Fibroblast of skin of left quadriceps (primary cell): ENCODE measurements around the gene WDTC1.

Source experiments
- DNase-seq, 2 experiments: peaks; one replicate each; pipeline ENCODE4 v3.0.0-alpha.2; 2013; ENCODE audit warnings: low read depth in 2 of 2

The WDTC1 gene

DNA sequence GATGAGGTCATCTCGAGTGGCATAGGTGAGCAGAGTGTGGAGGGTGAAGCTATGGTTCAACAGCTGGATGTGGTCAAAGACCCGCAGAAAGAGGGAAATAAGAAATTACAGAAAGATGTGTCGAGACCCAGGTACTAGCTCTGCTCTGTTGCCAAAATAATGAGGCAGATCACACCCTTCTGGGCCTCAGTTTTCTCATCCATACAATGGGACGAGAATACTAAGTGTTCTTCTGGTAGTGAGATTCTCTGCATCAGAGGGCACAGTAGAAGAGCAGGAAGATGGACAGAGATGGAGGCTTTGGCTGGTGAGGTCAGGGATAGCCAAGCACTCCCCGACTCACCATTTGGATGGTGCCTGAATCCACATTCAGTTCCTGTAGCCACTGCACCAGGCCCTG is 121.3 kb downstream of the WDTC1 start:
- no peak for DNase-seq

GRCh38 chr1:27356277-27356618 is 121.8 kb downstream of the WDTC1 start:
- no peak for DNase-seq

DNA sequence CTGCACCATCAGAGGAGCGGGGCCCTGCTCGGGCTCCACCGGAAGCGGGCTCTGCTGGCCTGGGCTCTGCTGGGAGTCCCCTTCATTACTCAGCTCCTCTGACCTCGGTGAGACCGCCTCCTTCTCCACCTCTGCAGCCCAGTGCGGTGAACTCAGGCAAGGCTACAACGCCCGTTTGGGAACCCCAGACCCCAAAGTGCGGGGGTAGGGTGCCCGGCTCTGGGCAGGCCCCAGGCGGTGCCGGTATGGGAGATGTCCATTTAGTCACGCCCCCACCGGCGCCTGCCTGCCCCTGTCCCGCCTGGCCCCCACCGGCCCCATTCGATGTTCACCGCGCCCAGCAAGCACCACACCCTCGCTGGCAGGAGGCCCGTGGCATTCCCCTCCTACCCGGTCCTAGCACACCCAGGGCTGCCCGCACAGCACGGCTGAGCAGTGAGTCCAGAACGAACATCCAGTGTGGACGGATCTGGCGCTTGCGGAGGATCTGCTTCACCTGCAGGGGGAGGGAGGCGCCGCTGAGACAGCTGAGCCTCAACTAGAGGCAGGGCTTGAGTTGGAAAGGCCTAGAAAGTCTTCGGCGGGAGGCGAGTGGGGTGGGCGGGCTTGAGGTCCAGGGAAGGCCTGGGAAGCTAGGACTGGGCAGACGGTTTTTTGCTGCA is 122.3 kb downstream of the WDTC1 start:
- no peak for DNase-seq

DNA sequence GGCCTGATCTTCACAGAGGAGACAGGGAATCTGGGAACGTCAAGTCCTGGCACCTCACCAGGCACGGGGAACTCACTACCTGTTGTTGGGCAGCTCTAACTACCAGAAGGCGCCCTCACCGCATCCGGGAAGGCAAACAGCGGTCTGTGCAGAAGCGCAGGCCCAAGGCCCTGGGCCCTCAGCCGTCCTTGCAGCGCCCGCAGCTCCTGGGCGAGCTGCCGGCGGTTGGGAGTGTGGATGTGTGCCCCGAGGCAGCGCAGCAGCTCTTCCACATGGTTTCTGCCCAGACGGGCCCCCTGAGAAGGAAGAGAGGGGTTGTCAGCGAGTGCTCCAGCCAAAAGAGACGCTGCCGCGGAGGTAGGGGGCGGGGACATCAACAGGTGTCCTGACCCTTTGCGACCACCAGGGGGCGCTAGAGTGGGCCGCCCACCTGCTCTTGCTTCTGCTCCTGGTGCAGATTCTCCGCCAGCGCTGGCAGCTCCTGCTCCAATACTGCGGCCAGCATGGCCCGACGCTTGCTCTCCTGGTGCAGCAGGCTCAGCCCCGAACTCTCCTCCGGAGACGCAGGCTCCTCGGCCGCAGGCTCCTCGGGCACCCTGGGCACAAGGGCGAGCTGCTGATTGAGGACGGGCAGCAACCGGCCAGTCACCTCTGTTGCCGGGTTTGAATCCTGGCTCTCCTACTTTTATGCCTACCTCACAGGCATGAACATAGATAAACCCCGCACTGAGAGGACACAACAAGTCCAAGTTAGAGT is 123.0 kb downstream of the WDTC1 start:
- DNase-seq, result no peak
